H1 (cell line): ENCODE data around the gene CD163. TPM values are rescaled to one million over a fixed set of nuclear protein-coding genes. Genes with fewer than 3 reads are reported as not detected.

Experiments
- CBX5 ChIP-seq: fragments of 300-800, 300-1000 bp; sonication (generic); IDR thresholded peaks from 2 replicates; pipeline ENCODE4 v1.7.1; 2016; ENCODE audit warnings: antibody characterized with exemption, low read length, low read depth
- EZH2 ChIP-seq: fragments of 200-600 bp; sonication (generic); IDR thresholded peaks from 2 replicates; pipeline ENCODE4 v1.7.1; 2012; ENCODE audit warnings: low read depth, mild to moderate bottlenecking, moderate library complexity, low read length, inconsistent platforms; ENCODE audit not compliant: severe bottlenecking
- PHF8 ChIP-seq: fragments of 200-600 bp; sonication (generic); conservative IDR thresholded peaks from 2 replicates; pipeline ENCODE4 v1.7.1; 2012; ENCODE audit warnings: low read depth, mild to moderate bottlenecking, inconsistent platforms, low read length, moderate library complexity
- polyA plus RNA-seq, 7 experiments: library from polyadenylated mRNA; depleted of rRNA in 3 of 7; stranded (reverse) in 5 of 7; unstranded in 2 of 7; fragments of >200 nt in 5 of 7; fragments of 200-250 nt in 2 of 7; gene quantifications; 1 replicate in 5 of 7; 2 replicates in 1 of 7; 4 replicates in 1 of 7; pipeline versions ENCODE4 v1.2.1 to v1.2.3, GENCODE V29; 2011 to 2013; ENCODE audit warnings: missing spikeins in 2 of 7, mixed read lengths in 2 of 7
- total RNA-seq: library from RNA; stranded (reverse); fragmentation: NEBNext Ultra II Directional; extraction: Animal tissue kit (Norgen Biotek cat#: 25700); gene quantifications from 2 replicates; pipeline ENCODE4 v1.2.1, GENCODE V29; 2021

Gene CD163
- total and polyA plus RNA-seq, 2 of the 8 experiments (the other 6 are each of a cell fraction or from before 2014, with no cell fraction given) = 0.02 TPM; not detected in 1

- TF ChIP-seq PHF8 (no peak), EZH2 (no peak), CBX5 (no peak)
- TF ChIP-seq, all 59 proteins: peak for 0
Observed at GRCh38 chr12:7498809-7499208, 4.8 kb downstream of the CD163 start (continued).
